Measurements from ENCODE around the gene EAF2.

DNA sequence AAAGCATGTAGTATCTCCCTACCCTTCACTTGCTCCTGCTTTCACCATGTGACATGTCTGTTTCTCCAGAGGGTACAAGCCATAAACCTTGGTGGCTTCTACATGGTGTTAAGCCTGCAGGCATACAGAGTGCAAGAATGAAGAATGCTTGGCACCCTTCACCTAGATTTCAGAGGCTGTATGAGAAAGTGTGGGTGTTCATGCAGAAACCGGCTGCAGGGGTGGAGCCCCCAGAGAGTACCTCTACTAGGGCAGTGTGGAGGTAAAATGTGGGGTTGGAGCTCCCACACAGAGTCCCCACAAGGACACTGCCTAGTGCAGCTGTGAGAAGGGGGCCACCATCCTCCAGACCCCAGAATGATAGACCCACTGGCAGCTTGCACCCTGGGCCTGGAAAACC is 91.4 kb downstream of the EAF2 start:
- TF ChIP-seq, protein P1, sequence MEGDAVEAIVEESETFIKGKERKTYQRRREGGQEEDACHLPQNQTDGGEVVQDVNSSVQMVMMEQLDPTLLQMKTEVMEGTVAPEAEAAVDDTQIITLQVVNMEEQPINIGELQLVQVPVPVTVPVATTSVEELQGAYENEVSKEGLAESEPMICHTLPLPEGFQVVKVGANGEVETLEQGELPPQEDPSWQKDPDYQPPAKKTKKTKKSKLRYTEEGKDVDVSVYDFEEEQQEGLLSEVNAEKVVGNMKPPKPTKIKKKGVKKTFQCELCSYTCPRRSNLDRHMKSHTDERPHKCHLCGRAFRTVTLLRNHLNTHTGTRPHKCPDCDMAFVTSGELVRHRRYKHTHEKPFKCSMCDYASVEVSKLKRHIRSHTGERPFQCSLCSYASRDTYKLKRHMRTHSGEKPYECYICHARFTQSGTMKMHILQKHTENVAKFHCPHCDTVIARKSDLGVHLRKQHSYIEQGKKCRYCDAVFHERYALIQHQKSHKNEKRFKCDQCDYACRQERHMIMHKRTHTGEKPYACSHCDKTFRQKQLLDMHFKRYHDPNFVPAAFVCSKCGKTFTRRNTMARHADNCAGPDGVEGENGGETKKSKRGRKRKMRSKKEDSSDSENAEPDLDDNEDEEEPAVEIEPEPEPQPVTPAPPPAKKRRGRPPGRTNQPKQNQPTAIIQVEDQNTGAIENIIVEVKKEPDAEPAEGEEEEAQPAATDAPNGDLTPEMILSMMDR (IDR thresholded peaks at IDR 0.05) = no peak
- TF ChIP-seq ZFX (IDR thresholded peaks at IDR 0.05; ENCODE audit: borderline replicate concordance) = no peak
